Prostate gland (tissue), 2 donors: ENCODE measurements around the gene CDC42.

Experiments
- CTCF ChIP-seq, 4 experiments: fragments of 200-600 bp in 2 of 4; fragments of 450-650 bp in 2 of 4; sonication (generic) in 2 of 4; IDR thresholded peaks; 1 replicate in 3 of 4; 2 replicates in 1 of 4; pipeline ENCODE4 v1.5.1; 2016 to 2019; ENCODE audit warnings: antibody characterized with exemption in 4 of 4, mild to moderate bottlenecking in 2 of 4, moderate library complexity in 2 of 4
- POLR2AphosphoS5 ChIP-seq: sonication (generic); formaldehyde crosslinking; IDR thresholded peaks from one replicate; pipeline ENCODE4 v1.6.1; 2017; ENCODE audit warnings: antibody characterized with exemption

GRCh38 chr1:22056936-22057335, 4.4 kb downstream of the CDC42 start:
- TF ChIP-seq CTCF (IDR thresholded peaks at IDR 0.05): no peak
- TF ChIP-seq POLR2AphosphoS5: no peak
